Hepatocyte (in vitro differentiated cells): ENCODE measurements around the gene PIK3R2.

Source experiments
- CTCF ChIP-seq: fragments of 200-600 bp; sonication (generic); IDR thresholded peaks from 2 replicates; pipeline ENCODE4 v1.5.1; 2016; ENCODE audit warnings: antibody characterized with exemption, mild to moderate bottlenecking; ENCODE audit not compliant: poor library complexity
- EZH2 ChIP-seq: fragments of 200-600 bp; sonication (generic); IDR thresholded peaks from 2 replicates; pipeline ENCODE4 v1.6.1; 2016; ENCODE audit warnings: antibody characterized with exemption, mild to moderate bottlenecking, borderline replicate concordance
- EZH2phosphoT487 ChIP-seq: fragments of 200-600 bp; sonication (generic); IDR thresholded peaks from one replicate; pipeline ENCODE4 v1.6.1; 2018; ENCODE audit warnings: antibody characterized with exemption, mild to moderate bottlenecking, low read depth, moderate library complexity; ENCODE audit not compliant: unreplicated experiment, severe bottlenecking

DNA sequence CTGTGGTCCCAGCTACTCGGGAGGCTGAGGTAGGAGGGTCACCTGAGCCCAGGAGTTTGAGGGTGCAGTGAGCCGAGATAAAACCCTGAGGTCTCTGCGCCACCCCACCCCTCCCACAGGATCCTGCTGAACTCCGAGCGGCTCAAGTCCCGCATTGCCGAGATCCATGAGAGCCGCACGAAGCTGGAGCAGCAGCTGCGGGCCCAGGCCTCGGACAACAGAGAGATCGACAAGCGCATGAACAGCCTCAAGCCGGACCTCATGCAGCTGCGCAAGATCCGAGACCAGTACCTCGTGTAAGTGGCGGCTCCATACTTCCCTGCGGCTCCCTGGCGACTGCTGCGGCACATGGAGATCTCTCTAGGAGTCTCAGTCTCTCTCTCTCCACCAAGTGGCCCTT lies 14.0 kb downstream of the PIK3R2 start:
- no peak for TF ChIP-seq EZH2
- no peak for TF ChIP-seq CTCF
- TF ChIP-seq EZH2phosphoT487 = no peak
